HG03439 (cell line): Measurements from ENCODE around the gene GSTM2.
A peak's percentile ranks its signal among the peaks of the same experiment; 100 is the strongest.

Experiments used
- ATAC-seq: cut with Tn5 transposase; IDR thresholded peaks from one replicate; pipeline ENCODE4 v1.9.1; 2021; ENCODE audit warnings: mild to moderate bottlenecking, moderate library complexity; ENCODE audit not compliant: unreplicated experiment

Gene GSTM2

GRCh38 chr1:109667452-109668122 lies at the start of gene GSTM2:
Gene GSTM2 (plus strand): TSS chr1:109668057. CDS start chr1:109668116, 59 bp downstream.
- no peak for ATAC-seq

GRCh38 chr1:109618661-109619575 lies 48.9 kb upstream of the GSTM2 start:
- no peak for ATAC-seq

- peak; percentile 54 for ATAC-seq
Observed at GRCh38 chr1:109619576-109620400, 48.1 kb upstream of the GSTM2 start, which contains the start of the genes AMPD2 and GNAT2. Gene AMPD2 (plus strand): TSS chr1:109619837. CDS start chr1:109621176, 1,339 bp downstream. Gene GNAT2 (minus strand): TSS chr1:109619616. CDS start chr1:109612870, 6,746 bp downstream.

GRCh38 chr1:109620401-109620791 lies 47.5 kb upstream of the GSTM2 start:
- ATAC-seq, result peak; percentile 1

- ATAC-seq, result peak; percentile 61
Observed at GRCh38 chr1:109620841-109621286, 47.0 kb upstream of the GSTM2 start.

- ATAC-seq, result no peak
Observed at GRCh38 chr1:109621379-109622136, 46.3 kb upstream of the GSTM2 start.

GRCh38 chr1:109622137-109622892 lies 45.5 kb upstream of the GSTM2 start:
- ATAC-seq, result no peak

GRCh38 chr1:109622895-109623294 lies 45.0 kb upstream of the GSTM2 start:
- ATAC-seq, result no peak

GRCh38 chr1:109623601-109624161 lies 44.2 kb upstream of the GSTM2 start:
- ATAC-seq, result no peak

GRCh38 chr1:109624201-109625010 lies 43.5 kb upstream of the GSTM2 start:
- ATAC-seq, result no peak

- ATAC-seq, result no peak
Observed at GRCh38 chr1:109625176-109625575, 42.7 kb upstream of the GSTM2 start.

- no peak for ATAC-seq
Observed at GRCh38 chr1:109625601-109626560, 42.0 kb upstream of the GSTM2 start.

- no peak for ATAC-seq
Observed at GRCh38 chr1:109626682-109627408, 41.0 kb upstream of the GSTM2 start.

GRCh38 chr1:109627692-109628399 lies 40.0 kb upstream of the GSTM2 start:
- no peak for ATAC-seq

GRCh38 chr1:109628540-109629321 lies 39.1 kb upstream of the GSTM2 start:
- no peak for ATAC-seq
